Measurements from ENCODE around the gene TIPARP. TPM values are rescaled to one million over a fixed set of nuclear protein-coding genes. Genes with fewer than 3 reads are reported as not detected.

The TIPARP gene
- total and polyA plus RNA-seq, 4 experiments from 2014 or later: 15.1 to 119 (median 68.1) TPM

- Mint-ChIP-seq H3K27me3 (no peaks in the 10 kb centered on the region), H3K4me1 (peaks cover 64 to 93% (median 81%) of the 10 kb centered on the region in 4 donors), H3K27ac (peak overlapping the region in 6 of 7 donors; percentile 17 to 75 (median 62)), H3K9me3 (no peaks in the 10 kb centered on the region), H3K4me3 (peak overlapping the region; percentile 65 to 73 (median 68)), H3K36me3 (peaks cover 29 to 57% of the 10 kb centered on the region in 2 donors)
- peaks cover 13% of the 10 kb centered on the region for H3K36me3 ChIP-seq (ENCODE audit: insufficient read depth, low read length)
- H3K4me3 ChIP-seq (ENCODE audit: low read length in 2 of 2): no peak overlapping the region
- ChIA-PET POLR2A (ENCODE audit: partially characterized antibody) (interaction anchor here (1.0 to 8.9 kb wide), 6 partner anchors 9 to 408 kb away, joined by 3 to 127 read pairs (median 4); partner anchors contain the start of gene SSR3), CTCF (ENCODE audit: partially characterized antibody) (interaction anchor here (1.0 to 5.6 kb wide), 2 partner anchors 401 to 456 kb away, joined by 7 to 29 read pairs; no protein-coding TSS in a partner anchor)
- no peak overlapping the region for H3K27ac ChIP-seq (ENCODE audit: low read depth, low read length)
- peaks cover 99% of the 10 kb centered on the region for H3K4me1 ChIP-seq (ENCODE audit: insufficient read depth, low read length)
- no peaks in the 10 kb centered on the region for H3K27me3 ChIP-seq (ENCODE audit: insufficient read depth, low read length)
- no peaks in the 10 kb centered on the region for H3K9me3 ChIP-seq (ENCODE audit: control insufficient read depth in 1 of 2, low read length in 2 of 2)
- intact Hi-C loops (cut with micrococcal nuclease): no loop called here
- no peak for DNase-seq
Observed at GRCh38 chr3:156681002-156681401, 6.6 kb downstream of the TIPARP start.

- intact Hi-C loops (cut with micrococcal nuclease): no loop called here
Observed at GRCh38 chr3:156682501-156682900, 8.1 kb downstream of the TIPARP start.

DNA sequence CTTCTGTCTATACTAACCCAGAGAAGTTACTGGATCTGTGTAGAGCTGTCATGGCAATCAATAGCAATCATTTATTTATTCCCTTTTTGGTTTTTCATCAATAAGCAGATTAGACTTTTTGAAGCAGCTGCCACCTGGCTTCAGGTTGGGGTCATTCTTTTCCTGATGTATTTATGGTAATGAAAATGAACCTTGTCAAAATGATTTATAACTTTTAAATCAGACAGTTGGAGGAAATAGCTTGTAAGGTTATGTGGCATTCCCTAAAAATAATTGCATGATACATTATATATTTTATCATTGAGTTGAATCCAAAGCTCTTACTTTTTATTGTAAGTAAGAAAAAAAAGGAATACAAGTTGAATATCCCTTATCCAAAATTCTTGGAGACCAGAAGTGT, 8.6 kb downstream of the TIPARP start:
- Mint-ChIP-seq H3K4me3 (peak overlapping the region in 1 of 8 donors; percentile 41), H3K4me1 (peaks cover 61 to 90% (median 79%) of the 10 kb centered on the region in 4 donors)

More at GRCh38 chr3:156682501-156682900, 8.1 kb downstream of the TIPARP start:
- Histone ChIP-seq H3K27me3 (ENCODE audit: insufficient read depth, low read length) (no peaks in the 10 kb centered on the region), H3K9me3 (ENCODE audit: control insufficient read depth in 1 of 2, low read length in 2 of 2) (no peaks in the 10 kb centered on the region), H3K4me3 (ENCODE audit: low read length in 2 of 2) (no peak overlapping the region), H3K36me3 (ENCODE audit: insufficient read depth, low read length) (peaks cover 13% of the 10 kb centered on the region), H3K4me1 (ENCODE audit: insufficient read depth, low read length) (peaks cover 98% of the 10 kb centered on the region), H3K27ac (ENCODE audit: low read depth, low read length) (no peak overlapping the region)
- Mint-ChIP-seq H3K27ac (peak overlapping the region in 2 of 7 donors; percentile 17 to 42), H3K27me3 (no peaks in the 10 kb centered on the region), H3K36me3 (peaks cover 34 to 47% of the 10 kb centered on the region in 2 donors), H3K4me3 (peak overlapping the region in 4 of 8 donors; percentile 20 to 41 (median 38)), H3K4me1 (peaks cover 61 to 90% (median 79%) of the 10 kb centered on the region in 4 donors), H3K9me3 (no peaks in the 10 kb centered on the region)
- ChIA-PET CTCF (ENCODE audit: partially characterized antibody) (interaction anchor here (1.2 to 1.8 kb wide), 3 partner anchors 9 to 449 kb away, joined by 6 to 7 read pairs (median 6); partner anchors contain the start of gene TIPARP), POLR2A (ENCODE audit: partially characterized antibody) (interaction anchor here (0.8 to 1.6 kb wide), 8 partner anchors 8 to 493 kb away, joined by 3 to 14 read pairs (median 3); partner anchors contain the start of genes SSR3 and TIPARP)
- DNase-seq: no peak

GRCh38 chr3:156685198-156685597, 10.8 kb downstream of the TIPARP start:
- DNase-seq: no peak
- H3K4me3 Mint-ChIP-seq: peak overlapping the region in 6 of 8 donors; percentile 11 to 79 (median 60)
- Histone ChIP-seq H3K27me3 (ENCODE audit: insufficient read depth, low read length) (no peaks in the 10 kb centered on the region), H3K9me3 (ENCODE audit: control insufficient read depth in 1 of 2, low read length in 2 of 2) (no peaks in the 10 kb centered on the region), H3K4me1 (ENCODE audit: insufficient read depth, low read length) (peaks cover 99% of the 10 kb centered on the region), H3K27ac (ENCODE audit: low read depth, low read length) (no peak overlapping the region), H3K36me3 (ENCODE audit: insufficient read depth, low read length) (peaks cover 5% of the 10 kb centered on the region), H3K4me3 (ENCODE audit: low read length in 2 of 2) (no peak overlapping the region)
- ChIA-PET POLR2A (ENCODE audit: partially characterized antibody) (interaction anchor here (0.6 to 11.4 kb wide), 4 partner anchors 8 to 490 kb away, joined by 3 to 127 read pairs (median 4); partner anchors contain the start of genes CCNL1 and TIPARP), CTCF (ENCODE audit: partially characterized antibody) (interaction anchor here (1.4 to 2.2 kb wide), 4 partner anchors 8 to 452 kb away, joined by 3 to 10 read pairs (median 4); no protein-coding TSS in a partner anchor)
- H3K27ac Mint-ChIP-seq: peak overlapping the region in 4 of 7 donors; percentile 19 to 57 (median 47)
- peaks cover 34 to 41% of the 10 kb centered on the region in 2 donors for H3K36me3 Mint-ChIP-seq
- H3K4me1 Mint-ChIP-seq: peaks cover 62 to 92% (median 79%) of the 10 kb centered on the region in 4 donors
- H3K27me3 Mint-ChIP-seq: no peaks in the 10 kb centered on the region
- H3K9me3 Mint-ChIP-seq: no peaks in the 10 kb centered on the region
- intact Hi-C loops (cut with micrococcal nuclease): loop anchor here (1.0 kb wide), 1 partner anchor 10 kb away; no protein-coding TSS in a partner anchor

More for the DNA sequence above, 8.6 kb downstream of the TIPARP start:
- ChIA-PET POLR2A (ENCODE audit: partially characterized antibody) (interaction anchor here (0.8 to 1.6 kb wide), 8 partner anchors 9 to 492 kb away, joined by 3 to 14 read pairs (median 3); partner anchors contain the start of genes SSR3 and TIPARP), CTCF (ENCODE audit: partially characterized antibody) (interaction anchor here (0.7 to 1.8 kb wide), 4 partner anchors 9 to 449 kb away, joined by 3 to 7 read pairs (median 6); partner anchors contain the start of gene TIPARP)
- H3K9me3 Mint-ChIP-seq: no peaks in the 10 kb centered on the region
- intact Hi-C loops (cut with micrococcal nuclease): loop anchor here (1.0 kb wide), 1 partner anchor 8 kb away; no protein-coding TSS in a partner anchor
- H3K27me3 Mint-ChIP-seq: no peaks in the 10 kb centered on the region
- H3K27ac Mint-ChIP-seq: no peak overlapping the region
- Histone ChIP-seq H3K4me1 (ENCODE audit: insufficient read depth, low read length) (peaks cover 98% of the 10 kb centered on the region), H3K36me3 (ENCODE audit: insufficient read depth, low read length) (peaks cover 10% of the 10 kb centered on the region), H3K4me3 (ENCODE audit: low read length in 2 of 2) (no peak overlapping the region), H3K27me3 (ENCODE audit: insufficient read depth, low read length) (no peaks in the 10 kb centered on the region), H3K27ac (ENCODE audit: low read depth, low read length) (no peak overlapping the region), H3K9me3 (ENCODE audit: control insufficient read depth in 1 of 2, low read length in 2 of 2) (no peaks in the 10 kb centered on the region)
- peaks cover 32 to 47% of the 10 kb centered on the region in 2 donors for H3K36me3 Mint-ChIP-seq
- DNase-seq: no peak

DNA sequence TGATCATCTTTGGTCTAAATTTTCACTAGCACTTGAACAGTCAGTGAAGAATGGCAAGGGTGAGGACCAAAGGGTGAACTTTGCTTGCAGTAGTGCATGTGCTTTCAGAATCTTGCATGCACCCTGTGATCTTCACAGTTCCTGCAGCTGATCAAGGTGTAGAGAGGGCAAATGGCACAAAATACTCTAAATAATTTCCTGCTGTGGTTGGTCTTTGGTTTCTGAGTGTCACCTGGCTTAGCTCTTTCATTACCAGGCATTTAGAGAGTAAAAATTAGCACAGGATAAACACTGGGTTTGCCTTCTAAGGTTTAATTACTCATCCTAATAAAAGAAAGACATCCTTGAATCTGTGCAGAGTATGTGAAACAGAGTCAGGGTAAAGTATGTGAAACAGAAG, 11.4 kb downstream of the TIPARP start:
- Histone ChIP-seq H3K4me1 (ENCODE audit: insufficient read depth, low read length) (peaks cover 99% of the 10 kb centered on the region), H3K4me3 (ENCODE audit: low read length in 2 of 2) (no peak overlapping the region), H3K9me3 (ENCODE audit: control insufficient read depth in 1 of 2, low read length in 2 of 2) (no peaks in the 10 kb centered on the region), H3K36me3 (ENCODE audit: insufficient read depth, low read length) (no peaks in the 10 kb centered on the region), H3K27ac (ENCODE audit: low read depth, low read length) (no peak overlapping the region), H3K27me3 (ENCODE audit: insufficient read depth, low read length) (no peaks in the 10 kb centered on the region)
- POLR2A ChIA-PET (ENCODE audit: partially characterized antibody): interaction anchor here (1.0 to 11.4 kb wide), 4 partner anchors 9 to 404 kb away, joined by 3 to 127 read pairs (median 4); partner anchors contain the start of genes SSR3 and TIPARP
- DNase-seq: peak in 1 of 5 donors; percentile 13
- Mint-ChIP-seq H3K4me3 (peak overlapping the region in 7 of 8 donors; percentile 11 to 79 (median 40)), H3K27ac (peak overlapping the region in 2 of 7 donors; percentile 3), H3K9me3 (no peaks in the 10 kb centered on the region), H3K36me3 (peaks cover 28 to 35% of the 10 kb centered on the region in 2 donors), H3K4me1 (peaks cover 62 to 92% (median 80%) of the 10 kb centered on the region in 4 donors), H3K27me3 (no peaks in the 10 kb centered on the region)
- CTCF ChIA-PET (ENCODE audit: partially characterized antibody): interaction anchor here (1.2 to 2.2 kb wide), 4 partner anchors 8 to 451 kb away, joined by 3 to 10 read pairs (median 4); no protein-coding TSS in a partner anchor
- intact Hi-C loops (cut with micrococcal nuclease): loop anchor here (1.0 kb wide), 1 partner anchor 10 kb away; no protein-coding TSS in a partner anchor

- Mint-ChIP-seq H3K27me3 (no peaks in the 10 kb centered on the region), H3K4me3 (peak overlapping the region in 6 of 8 donors; percentile 31 to 68 (median 50)), H3K9me3 (no peaks in the 10 kb centered on the region), H3K27ac (peak overlapping the region in 2 of 7 donors; percentile 43 to 64), H3K36me3 (peaks cover 18 to 30% of the 10 kb centered on the region in 2 donors), H3K4me1 (peaks cover 63 to 91% (median 79%) of the 10 kb centered on the region in 4 donors)
- ChIA-PET CTCF (ENCODE audit: partially characterized antibody) (interaction anchor here (2.2 kb wide), 1 partner anchor 12 kb away, joined by 10 read pairs; no protein-coding TSS in a partner anchor), POLR2A (ENCODE audit: partially characterized antibody) (interaction anchor here (0.6 to 11.4 kb wide), 2 partner anchors 10 to 380 kb away, joined by 3 to 127 read pairs; partner anchors contain the start of gene TIPARP)
- H3K27me3 ChIP-seq (ENCODE audit: insufficient read depth, low read length): no peaks in the 10 kb centered on the region
- intact Hi-C loops (cut with micrococcal nuclease): no loop called here
- no peak overlapping the region for H3K27ac ChIP-seq (ENCODE audit: low read depth, low read length)
- no peaks in the 10 kb centered on the region for H3K36me3 ChIP-seq (ENCODE audit: insufficient read depth, low read length)
- no peak overlapping the region for H3K4me3 ChIP-seq (ENCODE audit: low read length in 2 of 2)
- H3K4me1 ChIP-seq (ENCODE audit: insufficient read depth, low read length): peaks cover 95% of the 10 kb centered on the region
- no peaks in the 10 kb centered on the region for H3K9me3 ChIP-seq (ENCODE audit: control insufficient read depth in 1 of 2, low read length in 2 of 2)
- DNase-seq: peak in 2 of 5 donors; percentile 11 to 31
Observed at GRCh38 chr3:156687023-156687422, 12.6 kb downstream of the TIPARP start.

All from CD4-positive, alpha-beta memory T cell (primary cell).